Fibroblast of pulmonary artery (primary cell): ENCODE data around the gene JAG2.

ENCODE experiments used
- DNase-seq: peaks from one replicate; pipeline ENCODE4 v3.0.0-alpha.2; 2010; ENCODE audit warnings: low read depth
- H3K4me3 ChIP-seq: replicated peaks from 2 replicates; pipeline ENCODE4 v1.5.1; 2011; ENCODE audit warnings: low read depth, mild to moderate bottlenecking, control low read depth, low read length, moderate library complexity
- TF ChIP-seq, protein P1 (sequence below): IDR thresholded peaks from 2 replicates; pipeline ENCODE4 v1.5.1; 2011; ENCODE audit warnings: mild to moderate bottlenecking, control low read depth, low read length, inconsistent platforms; ENCODE audit errors: missing control alignments

The JAG2 gene

DNA sequence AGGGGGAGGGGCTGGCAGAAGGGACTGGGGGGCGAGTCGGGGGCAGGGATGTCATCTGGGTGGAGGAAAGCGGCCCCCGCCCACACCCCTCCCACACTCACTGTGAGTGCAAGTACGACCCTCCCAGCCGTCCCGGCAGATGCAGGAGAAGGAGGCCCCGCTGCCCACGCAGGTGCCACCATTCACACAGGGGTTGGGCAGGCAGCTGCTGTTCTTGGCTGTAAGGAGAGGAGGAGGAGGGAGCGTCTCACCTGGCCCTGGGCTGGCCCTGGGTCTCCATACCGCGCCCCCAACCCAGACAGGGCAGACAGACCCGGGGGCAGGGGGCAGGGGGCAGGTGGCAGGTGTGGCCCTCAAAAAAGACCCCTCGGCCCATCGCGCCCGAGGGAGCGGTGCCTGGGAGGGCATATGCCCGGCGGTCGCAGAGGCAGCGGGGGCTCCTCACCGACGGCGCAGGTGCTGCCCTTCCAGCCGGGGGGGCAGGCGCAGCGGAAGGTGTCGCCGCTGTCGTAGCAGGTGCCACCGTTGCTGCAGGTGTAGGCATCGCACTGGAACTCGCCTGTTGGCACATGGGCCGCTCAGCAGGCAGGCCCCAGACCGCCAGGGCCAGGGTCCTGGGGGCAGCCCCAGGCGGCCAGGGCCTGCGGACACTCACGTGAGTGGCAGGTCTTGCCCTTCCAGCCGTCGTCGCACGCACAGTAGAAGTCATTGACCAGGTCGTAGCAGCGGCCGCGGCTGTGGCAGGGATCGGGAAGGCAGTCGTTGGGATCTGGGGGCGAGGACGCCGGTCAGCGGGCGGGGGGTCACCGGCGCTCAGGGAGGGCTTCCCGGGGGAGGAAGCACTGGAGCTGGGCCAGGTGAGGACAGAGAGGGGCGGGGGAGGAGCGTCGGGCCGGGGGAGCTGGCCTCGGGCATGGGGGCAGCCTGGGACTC lies 20.6 kb downstream of the JAG2 start:
- H3K4me3 ChIP-seq: no peak overlapping the region
- DNase-seq: no peak
- TF ChIP-seq, protein P1, sequence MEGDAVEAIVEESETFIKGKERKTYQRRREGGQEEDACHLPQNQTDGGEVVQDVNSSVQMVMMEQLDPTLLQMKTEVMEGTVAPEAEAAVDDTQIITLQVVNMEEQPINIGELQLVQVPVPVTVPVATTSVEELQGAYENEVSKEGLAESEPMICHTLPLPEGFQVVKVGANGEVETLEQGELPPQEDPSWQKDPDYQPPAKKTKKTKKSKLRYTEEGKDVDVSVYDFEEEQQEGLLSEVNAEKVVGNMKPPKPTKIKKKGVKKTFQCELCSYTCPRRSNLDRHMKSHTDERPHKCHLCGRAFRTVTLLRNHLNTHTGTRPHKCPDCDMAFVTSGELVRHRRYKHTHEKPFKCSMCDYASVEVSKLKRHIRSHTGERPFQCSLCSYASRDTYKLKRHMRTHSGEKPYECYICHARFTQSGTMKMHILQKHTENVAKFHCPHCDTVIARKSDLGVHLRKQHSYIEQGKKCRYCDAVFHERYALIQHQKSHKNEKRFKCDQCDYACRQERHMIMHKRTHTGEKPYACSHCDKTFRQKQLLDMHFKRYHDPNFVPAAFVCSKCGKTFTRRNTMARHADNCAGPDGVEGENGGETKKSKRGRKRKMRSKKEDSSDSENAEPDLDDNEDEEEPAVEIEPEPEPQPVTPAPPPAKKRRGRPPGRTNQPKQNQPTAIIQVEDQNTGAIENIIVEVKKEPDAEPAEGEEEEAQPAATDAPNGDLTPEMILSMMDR: no peak

- no peak overlapping the region for H3K4me3 ChIP-seq
- TF ChIP-seq, protein P1: no peak
- DNase-seq: no peak
These were observed 21.5 kb downstream of the JAG2 start for GRCh38 chr14:105146976-105147635.

- no peak overlapping the region for H3K4me3 ChIP-seq
- TF ChIP-seq, protein P1: no peak
- no peak for DNase-seq
These were observed 22.2 kb downstream of the JAG2 start for GRCh38 chr14:105146181-105146975.

DNA sequence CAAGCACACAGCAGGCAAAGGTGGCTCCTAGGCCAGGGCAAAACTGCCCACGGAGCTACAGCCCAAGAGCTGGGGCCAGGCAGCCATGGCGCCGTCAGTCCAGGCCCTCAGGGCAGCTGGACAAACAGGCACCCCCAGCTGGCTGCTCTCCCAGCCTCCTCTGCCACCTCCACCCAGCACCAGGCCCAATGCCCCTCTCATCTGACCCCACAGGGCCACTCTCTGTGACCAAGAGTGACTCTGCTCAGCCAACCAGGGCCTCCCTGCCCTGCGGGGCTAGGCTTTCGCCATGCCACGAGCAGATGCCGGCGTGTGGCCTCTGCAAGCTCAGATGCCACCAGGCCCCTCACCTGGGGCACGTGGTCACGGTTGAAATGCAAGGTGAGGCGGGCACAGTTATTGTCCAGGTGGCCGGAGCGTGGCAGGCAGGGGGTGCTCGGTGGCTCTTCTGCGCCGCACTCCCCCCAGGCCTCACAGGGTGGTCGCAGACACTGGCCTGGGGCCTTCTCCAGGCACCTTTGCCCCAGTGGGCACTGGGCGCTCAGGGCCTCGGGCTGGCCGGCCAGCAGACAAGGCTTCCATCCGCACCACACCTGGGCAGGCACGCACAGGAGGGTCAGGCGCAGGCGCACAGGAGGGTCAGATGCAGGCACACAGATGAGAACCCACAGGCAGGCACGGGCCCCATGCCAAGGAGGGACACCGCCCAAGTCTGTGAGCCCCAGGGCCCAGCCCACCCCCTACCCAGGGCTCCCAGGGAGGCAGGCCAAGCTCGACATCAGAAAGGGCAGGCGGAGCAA lies 23.0 kb downstream of the JAG2 start:
- TF ChIP-seq, protein P1: no peak
- DNase-seq: no peak
- no peak overlapping the region for H3K4me3 ChIP-seq

- TF ChIP-seq, protein P1: no peak
These were observed 23.8 kb downstream of the JAG2 start for GRCh38 chr14:105144666-105145380.

More at GRCh38 chr14:105144666-105145380, 23.8 kb downstream of the JAG2 start:
- no peak for DNase-seq
- no peak overlapping the region for H3K4me3 ChIP-seq
